Heart right ventricle (tissue), 16 donors: Measurements from ENCODE around the gene DYNC2LI1. TPM values are rescaled to one million over a fixed set of nuclear protein-coding genes. Genes with fewer than 3 reads are reported as not detected.
A peak's percentile ranks its signal among the peaks of the same experiment; 100 is the strongest.

Experiments used
- ATAC-seq, 8 donors: fragments of 200-7000 bp; cut with Tn5 transposase; one replicate each; pipeline ENCODE4 v1.9.1; 2020; ENCODE audit warnings: mild to moderate bottlenecking in 8 of 8, moderate library complexity in 8 of 8, moderate number of reproducible peaks in 1 of 8
- DNase-seq, 2 donors: peaks; one replicate each; pipeline ENCODE4 v3.0.0-alpha.2; 2020
- H3K27ac ChIP-seq, 10 donors: fragments of 200-600 bp; sonication (generic) in 2 of 10; one replicate each; pipeline versions ENCODE4 v1.5.0 to v1.8.0; 2020 to 2022; ENCODE audit warnings: mild to moderate bottlenecking in 3 of 10
- H3K27me3 ChIP-seq, 7 donors: fragments of 200-600 bp; one replicate each; pipeline ENCODE4 v1.8.0; 2021 to 2022; ENCODE audit warnings: mild to moderate bottlenecking in 2 of 7
- H3K36me3 ChIP-seq, 9 donors: fragments of 200-600 bp; sonication (generic) in 1 of 9; one replicate each; pipeline versions ENCODE4 v1.5.0 to v1.8.0; 2020 to 2022; ENCODE audit warnings: mild to moderate bottlenecking in 2 of 9
- H3K4me1 ChIP-seq, 9 donors: fragments of 200-600 bp; sonication (generic) in 1 of 9; one replicate each; pipeline versions ENCODE4 v1.5.0 to v1.8.0; 2020 to 2022; ENCODE audit warnings: mild to moderate bottlenecking in 4 of 9
- H3K4me3 ChIP-seq, 10 donors: fragments of 200-600 bp; sonication (generic) in 2 of 10; one replicate each; pipeline versions ENCODE4 v1.5.0 to v1.8.0; 2020 to 2022; ENCODE audit warnings: mild to moderate bottlenecking in 7 of 10, moderate library complexity in 2 of 10
- H3K9me3 ChIP-seq, 11 donors: fragments of 200-600 bp in 10 of 11; sonication (generic) in 2 of 11; one replicate each; pipeline versions ENCODE4 v1.5.0 to v1.8.0; 2013 to 2022; ENCODE audit warnings: mild to moderate bottlenecking in 2 of 11, control low read depth in 1 of 11, moderate library complexity in 1 of 11
- WGBS, 2 donors: extraction: QIAGEN DNeasy Blood & Tissue Kit; methylation state at CpG; one replicate each; pipeline ENCODE4 v1.1.7; 2013; ENCODE audit warnings: inconsistent platforms in 1 of 2; 5-methylcytosine and 5-hydroxymethylcytosine counted together
- intact Hi-C, 10 donors: fragments of 100-400 bp; cut with DNase I; formaldehyde crosslinking; loops; one replicate each; pipeline versions ENCODE4 v1.11.1 to v1.14.2; 2022
- polyA plus RNA-seq, 2 donors: library from polyadenylated mRNA; stranded (reverse); fragments of 200-250 nt; gene quantifications; one replicate each; pipeline ENCODE4 v1.2.3, GENCODE V29; 2013
- total RNA-seq, 10 donors: library from RNA; stranded (reverse); fragmentation: NEBNext Ultra II Directional in 3 of 10; extraction: Animal tissue kit (Norgen Biotek cat#: 25700) in 3 of 10; gene quantifications; one replicate each; pipeline versions ENCODE4 v1.2.1 to v1.2.4, GENCODE V29; 2021 to 2023
- TF ChIP-seq, protein P1 (sequence below), 9 donors: fragments of 200-600 bp; sonication (generic) in 2 of 9; IDR thresholded peaks; one replicate each; pipeline versions ENCODE4 v1.5.0 to v1.8.0; 2021 to 2022; ENCODE audit warnings: antibody characterized with exemption in 9 of 9, mild to moderate bottlenecking in 5 of 9, moderate library complexity in 1 of 9
- donor health status: Arrhythmogenic right ventricular cardiomyopathy.
- donor health status: ischemic (EF 13 %, LVEDD 7.1; RV severe dilation, severe dysfunction).
- donor health status: healthy with polysubstance abuse.
- donor health status: DM: no; HTN: yes; CAD: no.
- donor health status: DM: no; HTN: no; CAD: no.
- donor health status: ischemic (EF 25% LVEDD 6.9; RV normal size, moderate dysfunction).
- donor health status: ischemic (EF 25% LVEDD 5.7; RV mildly dilated, moderate dysfunction).
- donor health status: healthy.
- donor health status: DM: yes; HTN: yes; CAD: no.
- donor health status: Ischemic cardiomyopathy.
- donor health status: ischemic (EF 35%, LVEDD 5.7; RV mildly dilated, moderate dysfunction).
- donor health status: nonischemic (EF 11% LVEDD 7.7; RV severe dilation, severe dysfunction).
- donor health status: DM: yes; HTN: yes; CAD: no.
- donor health status: PGD.
- donor health status: ischemic (EF 29% LVEDD 5.4; RV normal size, mild dysfunction).
- donor health status: nonischemic (EF 23%, LVEDD 6.1; RV moderate dilation, normal function).

DYNC2LI1 gene
- total and polyA plus RNA-seq, 12 donors = 4.8 to 13.8 (median 10.7) TPM

DNA sequence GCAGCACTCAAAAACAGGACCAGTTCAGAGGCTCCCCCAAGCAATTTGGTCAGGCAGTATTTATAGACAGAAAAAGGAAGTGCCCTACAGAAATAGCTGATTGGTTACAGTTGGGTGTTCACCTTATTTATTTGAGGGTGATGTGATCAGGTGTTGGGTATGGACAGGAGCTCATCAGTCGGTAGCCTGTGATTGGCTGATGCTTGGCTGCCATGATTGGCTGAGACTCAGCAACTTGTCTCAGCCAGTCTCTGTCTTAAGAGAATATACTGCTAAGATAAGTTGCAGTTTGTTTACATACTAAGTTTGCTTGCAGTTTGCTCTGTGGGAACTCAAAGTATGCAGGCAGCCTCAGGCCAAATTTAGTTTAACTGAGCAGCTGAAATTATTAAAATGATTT, 74.4 kb downstream of the DYNC2LI1 start:
- no peaks in the 10 kb centered on the region for H3K36me3 ChIP-seq
- no peaks in the 10 kb centered on the region for H3K9me3 ChIP-seq
- no peak for ATAC-seq
- peaks cover 0 to 38% (median 11%) of the 10 kb centered on the region in 7 donors for H3K27me3 ChIP-seq
- H3K4me1 ChIP-seq = no peaks in the 10 kb centered on the region
- no peak overlapping the region for H3K27ac ChIP-seq
- no peak overlapping the region for H3K4me3 ChIP-seq
- DNase-seq = no peak
- TF ChIP-seq, protein P1, sequence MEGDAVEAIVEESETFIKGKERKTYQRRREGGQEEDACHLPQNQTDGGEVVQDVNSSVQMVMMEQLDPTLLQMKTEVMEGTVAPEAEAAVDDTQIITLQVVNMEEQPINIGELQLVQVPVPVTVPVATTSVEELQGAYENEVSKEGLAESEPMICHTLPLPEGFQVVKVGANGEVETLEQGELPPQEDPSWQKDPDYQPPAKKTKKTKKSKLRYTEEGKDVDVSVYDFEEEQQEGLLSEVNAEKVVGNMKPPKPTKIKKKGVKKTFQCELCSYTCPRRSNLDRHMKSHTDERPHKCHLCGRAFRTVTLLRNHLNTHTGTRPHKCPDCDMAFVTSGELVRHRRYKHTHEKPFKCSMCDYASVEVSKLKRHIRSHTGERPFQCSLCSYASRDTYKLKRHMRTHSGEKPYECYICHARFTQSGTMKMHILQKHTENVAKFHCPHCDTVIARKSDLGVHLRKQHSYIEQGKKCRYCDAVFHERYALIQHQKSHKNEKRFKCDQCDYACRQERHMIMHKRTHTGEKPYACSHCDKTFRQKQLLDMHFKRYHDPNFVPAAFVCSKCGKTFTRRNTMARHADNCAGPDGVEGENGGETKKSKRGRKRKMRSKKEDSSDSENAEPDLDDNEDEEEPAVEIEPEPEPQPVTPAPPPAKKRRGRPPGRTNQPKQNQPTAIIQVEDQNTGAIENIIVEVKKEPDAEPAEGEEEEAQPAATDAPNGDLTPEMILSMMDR (IDR thresholded peaks at IDR 0.05) = no peak
- intact Hi-C loops = no loop called here
- 70 to 72% methylated on average over 1 of the region's 1 CpG for WGBS, 2 donors

- ATAC-seq (peak in 1 of 8 donors; percentile 55), DNase-seq (no peak)
- TF ChIP-seq, protein P1 (IDR thresholded peaks at IDR 0.05) = no peak
- Histone ChIP-seq H3K27ac (no peak overlapping the region), H3K9me3 (no peaks in the 10 kb centered on the region), H3K36me3 (no peaks in the 10 kb centered on the region), H3K4me1 (no peaks in the 10 kb centered on the region), H3K27me3 (peaks cover 0 to 63% (median 39%) of the 10 kb centered on the region in 7 donors), H3K4me3 (no peak overlapping the region)
- 85 to 87% methylated on average over 20 of the region's 20 CpGs for WGBS, 2 donors
- intact Hi-C loops = no loop called here
Observed at GRCh38 chr2:43851011-43851980, 77.5 kb downstream of the DYNC2LI1 start.

DNA sequence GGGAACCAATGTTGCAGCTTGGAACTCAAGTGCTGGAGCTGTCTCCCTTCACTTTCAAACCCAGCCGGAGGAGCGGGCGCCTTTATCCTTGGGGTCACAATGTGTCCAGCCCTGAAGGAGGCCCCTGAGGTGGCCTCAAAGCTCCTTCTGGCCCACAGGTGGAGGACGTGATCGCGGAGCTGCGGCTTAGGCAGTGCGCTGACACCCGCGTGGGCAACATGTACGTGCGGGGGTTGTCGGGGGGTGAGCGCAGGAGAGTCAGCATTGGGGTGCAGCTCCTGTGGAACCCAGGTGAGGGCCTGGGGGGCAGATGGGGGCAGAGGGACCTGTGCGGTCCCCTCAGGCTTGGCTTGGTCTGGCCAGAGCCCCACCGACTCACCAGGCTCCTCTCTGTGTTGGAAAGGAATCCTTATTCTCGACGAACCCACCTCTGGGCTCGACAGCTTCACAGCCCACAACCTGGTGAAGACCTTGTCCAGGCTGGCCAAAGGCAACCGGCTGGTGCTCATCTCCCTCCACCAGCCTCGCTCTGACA, 78.4 kb downstream of the DYNC2LI1 start:
- Histone ChIP-seq H3K9me3 (no peaks in the 10 kb centered on the region), H3K27me3 (peaks cover 0 to 68% (median 47%) of the 10 kb centered on the region in 7 donors), H3K27ac (no peak overlapping the region), H3K4me1 (no peaks in the 10 kb centered on the region), H3K36me3 (no peaks in the 10 kb centered on the region), H3K4me3 (no peak overlapping the region)
- intact Hi-C loops = no loop called here
- ATAC-seq (no peak), DNase-seq (no peak)
- TF ChIP-seq, protein P1 (IDR thresholded peaks at IDR 0.05) = no peak
- WGBS, 2 donors = 92% methylated on average over 20 to 21 of the region's 21 CpGs

- ATAC-seq = no peak
- H3K4me3 ChIP-seq = no peak overlapping the region
- TF ChIP-seq, protein P1 (IDR thresholded peaks at IDR 0.05) = no peak
- no peak overlapping the region for H3K27ac ChIP-seq
- WGBS, 2 donors = 82 to 85% methylated on average over 10 of the region's 10 CpGs
- DNase-seq = no peak
- intact Hi-C loops = no loop called here
- H3K36me3 ChIP-seq = no peaks in the 10 kb centered on the region
- peaks cover 0 to 71% (median 52%) of the 10 kb centered on the region in 7 donors for H3K27me3 ChIP-seq
- H3K9me3 ChIP-seq = no peaks in the 10 kb centered on the region
- H3K4me1 ChIP-seq = no peaks in the 10 kb centered on the region
Observed at GRCh38 chr2:43853141-43854081, 79.6 kb downstream of the DYNC2LI1 start.
